Measurements from ENCODE around the gene MUC4.
"Not testable (repeated sequence)": the region's sequence is repeated elsewhere in the genome, so short reads cannot be mapped to it uniquely, and the experiment has no call there.

Gene MUC4

DNA sequence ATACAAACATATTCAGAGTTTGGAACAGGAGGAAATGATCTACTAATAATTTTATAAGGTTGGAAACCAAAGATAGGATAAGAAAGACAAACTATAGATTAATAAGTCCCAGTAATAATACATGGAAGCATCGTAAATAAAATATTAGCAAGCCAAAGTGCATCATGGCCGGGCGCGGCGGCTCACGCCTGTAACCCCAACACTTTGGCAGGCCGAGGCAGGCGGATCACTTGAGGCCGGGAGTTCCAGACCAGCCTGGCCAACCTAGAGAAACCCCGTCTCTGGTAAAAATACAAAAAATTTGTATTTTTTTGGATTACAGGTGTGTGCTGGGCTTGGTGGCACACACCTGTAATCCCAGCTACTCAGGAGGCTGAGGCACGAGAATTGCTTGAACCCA, 14.9 kb downstream of the MUC4 start:
- no peak for DNase-seq (ENCODE audit: low read depth in 2 of 2)
- no peak for TF ChIP-seq CTCF (IDR thresholded peaks at IDR 0.05; ENCODE audit: low read depth, low read length)
- no peak overlapping the region for H3K4me3 ChIP-seq (replicated peaks in 1 of 2; ENCODE audit: low read depth in 2 of 2, low read length in 2 of 2)

GRCh38 chr3:195794708-195795107, 17.0 kb downstream of the MUC4 start:
- no peak overlapping the region for H3K4me3 ChIP-seq (replicated peaks in 1 of 2; ENCODE audit: low read depth in 2 of 2, low read length in 2 of 2)
- no peak for TF ChIP-seq CTCF (IDR thresholded peaks at IDR 0.05; ENCODE audit: low read depth, low read length)
- no peak for DNase-seq (ENCODE audit: low read depth in 2 of 2)

DNA sequence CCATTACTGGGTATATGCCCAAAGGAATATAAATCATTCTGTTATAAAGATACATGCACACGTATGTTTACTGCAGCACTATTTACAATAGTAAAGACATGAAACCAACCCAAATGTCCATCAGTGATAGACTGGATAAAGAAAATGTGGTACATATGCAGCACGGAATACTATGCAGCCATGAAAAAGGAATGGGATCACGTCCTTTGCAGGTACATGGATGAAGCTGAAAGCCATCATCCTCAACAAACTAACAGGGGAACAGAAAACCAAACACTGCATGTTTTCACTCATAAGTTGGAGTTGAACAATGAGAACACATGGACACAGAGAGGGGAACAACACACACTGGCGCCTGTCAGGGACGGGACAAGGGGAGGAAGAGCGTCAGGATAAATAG, 19.1 kb downstream of the MUC4 start:
- DNase-seq (ENCODE audit: low read depth in 2 of 2); H3K4me3 ChIP-seq (replicated peaks in 1 of 2; ENCODE audit: low read depth in 2 of 2, low read length in 2 of 2): not testable (repeated sequence)

- H3K4me3 ChIP-seq (replicated peaks in 1 of 2; ENCODE audit: low read depth in 2 of 2, low read length in 2 of 2) = no peak overlapping the region
- DNase-seq (ENCODE audit: low read depth in 2 of 2) = no peak
- no peak for TF ChIP-seq CTCF (IDR thresholded peaks at IDR 0.05; ENCODE audit: low read depth, low read length)
Observed at GRCh38 chr3:195790901-195791300, 20.8 kb downstream of the MUC4 start.

DNA sequence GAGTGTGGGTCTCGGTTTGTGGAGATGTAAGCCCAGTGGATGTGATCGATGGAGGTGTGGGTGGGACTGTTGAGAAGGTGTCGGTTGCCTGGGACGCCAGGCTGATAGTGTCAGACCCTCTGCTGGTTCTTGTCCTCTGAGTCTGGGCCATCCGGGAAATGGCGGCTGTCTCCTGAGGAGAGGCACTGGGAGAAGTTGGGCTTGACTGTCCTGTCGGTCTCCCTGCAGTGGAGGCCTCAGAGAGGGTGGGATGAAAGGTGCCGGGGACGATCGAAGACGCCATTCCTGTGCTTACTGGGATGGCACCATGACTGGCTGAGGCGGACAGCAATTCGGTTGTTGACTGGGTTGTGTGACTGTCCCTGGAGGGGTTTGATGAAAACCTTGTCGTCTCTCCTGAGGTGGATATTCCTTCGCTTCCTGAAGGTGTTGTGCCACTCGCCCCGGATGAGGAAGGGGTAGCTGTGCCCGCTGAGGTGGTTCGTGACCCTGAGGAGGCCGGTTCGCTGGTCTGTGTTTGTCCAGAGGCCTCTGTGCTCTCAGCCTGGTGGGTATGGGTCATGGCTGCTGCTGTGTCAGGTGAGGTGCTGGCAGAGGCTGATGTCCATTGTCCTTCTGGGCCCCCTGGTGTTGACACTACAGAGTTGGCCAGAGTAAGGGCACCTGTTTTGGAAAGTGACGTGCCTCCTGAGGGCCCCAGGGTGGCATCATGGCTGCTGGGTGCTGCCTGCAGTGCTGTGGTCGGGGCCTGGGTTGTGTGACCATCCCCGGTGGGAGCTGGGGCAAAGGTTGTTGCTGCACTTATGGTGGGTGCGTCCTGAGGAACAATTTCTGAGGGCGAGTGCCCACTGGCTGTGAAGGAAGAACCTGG, 22.8 kb downstream of the MUC4 start:
- no peak for TF ChIP-seq CTCF (IDR thresholded peaks at IDR 0.05; ENCODE audit: low read depth, low read length)
- no peak for DNase-seq (ENCODE audit: low read depth in 2 of 2)
- no peak overlapping the region for H3K4me3 ChIP-seq (replicated peaks in 1 of 2; ENCODE audit: low read depth in 2 of 2, low read length in 2 of 2)

GRCh38 chr3:195785781-195786405, 25.8 kb downstream of the MUC4 start:
- DNase-seq (ENCODE audit: low read depth in 2 of 2); H3K4me3 ChIP-seq (replicated peaks in 1 of 2; ENCODE audit: low read depth in 2 of 2, low read length in 2 of 2): not testable (repeated sequence)

DNA sequence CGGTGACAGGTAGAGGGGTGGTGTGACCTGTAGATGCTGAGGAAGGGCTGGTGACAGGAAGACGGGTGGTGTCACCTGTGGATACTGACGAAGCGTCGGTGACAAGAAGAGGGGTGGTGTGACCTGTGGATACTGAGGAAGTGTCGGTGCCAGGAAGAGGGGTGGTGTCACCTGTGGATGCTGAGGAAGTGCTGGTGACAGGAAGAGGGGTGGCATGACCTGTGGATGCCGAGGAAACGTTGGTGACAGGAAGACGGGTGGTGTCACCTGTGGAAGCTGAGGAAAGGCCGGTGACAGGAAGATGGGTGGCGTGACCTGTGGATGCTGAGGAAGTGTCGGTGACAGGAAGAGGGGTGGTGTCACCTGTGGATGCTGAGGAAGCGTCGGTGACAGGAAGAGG, 27.7 kb downstream of the MUC4 start:
- DNase-seq (ENCODE audit: low read depth in 2 of 2); H3K4me3 ChIP-seq (replicated peaks in 1 of 2; ENCODE audit: low read depth in 2 of 2, low read length in 2 of 2): not testable (repeated sequence)

DNA sequence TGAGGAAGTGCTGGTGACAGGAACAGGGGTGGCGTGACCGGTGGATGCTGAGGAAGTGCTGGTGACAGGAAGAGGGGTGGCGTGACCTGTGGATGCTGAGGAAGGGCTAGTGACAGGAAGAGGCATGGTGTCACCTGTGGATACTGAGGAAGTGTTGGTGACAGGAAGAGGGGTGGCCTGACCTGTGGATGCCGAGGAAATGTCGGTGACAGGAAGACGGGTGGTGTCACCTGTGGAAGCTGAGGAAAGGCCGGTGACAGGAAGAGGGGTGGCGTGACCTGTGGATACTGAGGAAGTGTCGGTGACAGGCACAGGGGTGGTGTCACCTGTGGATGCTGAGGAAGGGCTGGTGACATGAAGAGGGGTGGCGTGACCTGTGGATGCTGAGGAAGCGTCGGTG, 30.5 kb downstream of the MUC4 start:
- H3K4me3 ChIP-seq (replicated peaks in 1 of 2; ENCODE audit: low read depth in 2 of 2, low read length in 2 of 2); DNase-seq (ENCODE audit: low read depth in 2 of 2): not testable (repeated sequence)

DNA sequence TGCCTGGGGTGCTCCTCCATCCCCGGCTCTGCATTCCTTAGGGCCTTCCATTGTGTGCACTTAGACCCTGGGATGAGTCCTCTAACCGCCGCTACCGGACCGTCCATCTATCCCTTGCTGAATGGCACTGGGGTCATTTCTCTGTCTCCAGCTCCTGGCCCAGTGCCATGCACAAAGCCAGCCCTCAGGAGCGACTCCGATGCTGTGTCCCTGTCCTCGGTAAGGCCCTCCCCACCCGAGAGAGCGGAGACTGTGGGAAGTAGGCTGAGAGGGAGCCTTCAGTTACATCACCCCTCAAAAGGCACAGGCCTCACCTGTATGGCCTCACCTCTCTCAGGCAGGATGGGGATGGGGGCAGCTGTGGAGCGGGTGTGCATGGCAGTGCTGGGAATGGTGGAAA, 33.8 kb downstream of the MUC4 start:
- no peak for DNase-seq (ENCODE audit: low read depth in 2 of 2)
- H3K4me3 ChIP-seq (replicated peaks in 1 of 2; ENCODE audit: low read depth in 2 of 2, low read length in 2 of 2) = no peak overlapping the region
- no peak for TF ChIP-seq CTCF (IDR thresholded peaks at IDR 0.05; ENCODE audit: low read depth, low read length)
